NB4 (cell line): ENCODE measurements around the gene C16orf96.

Experiments
- POLR2A ChIP-seq: IDR thresholded peaks from 2 replicates; pipeline ENCODE4 v1.6.1; 2011; ENCODE audit warnings: mild to moderate bottlenecking; ENCODE audit not compliant: insufficient read length; ENCODE audit errors: extremely low read depth
- TF ChIP-seq, protein P1 (sequence below): IDR thresholded peaks from one replicate; pipeline ENCODE4 v1.5.1; 2012; ENCODE audit warnings: low read depth, low read length
- TF ChIP-seq, protein P2 (sequence below): IDR thresholded peaks from 2 replicates; pipeline ENCODE4 v1.6.1; 2011; ENCODE audit warnings: low read depth, low read length

DNA sequence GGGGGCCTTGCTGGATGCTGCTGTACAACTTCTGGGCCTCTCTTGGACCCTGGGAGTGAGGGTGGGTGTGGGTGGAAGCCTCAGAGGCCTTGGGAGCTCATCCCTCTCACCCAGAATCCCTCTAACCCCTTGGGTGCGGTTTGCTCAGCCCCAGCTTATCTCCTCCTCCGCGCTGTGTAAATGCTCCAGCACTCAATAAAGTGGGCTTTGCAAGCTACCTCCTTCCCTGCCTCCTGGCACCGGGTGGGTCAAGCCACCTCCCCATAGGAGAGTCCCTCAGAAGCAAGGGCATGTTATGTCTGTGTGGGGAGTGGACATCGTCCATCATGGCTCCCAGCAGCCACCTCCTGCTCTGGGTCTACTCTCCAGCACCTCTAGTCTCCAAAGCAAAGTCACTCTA, 46.0 kb upstream of the C16orf96 start:
- TF ChIP-seq POLR2A: no peak
- TF ChIP-seq, protein P1, sequence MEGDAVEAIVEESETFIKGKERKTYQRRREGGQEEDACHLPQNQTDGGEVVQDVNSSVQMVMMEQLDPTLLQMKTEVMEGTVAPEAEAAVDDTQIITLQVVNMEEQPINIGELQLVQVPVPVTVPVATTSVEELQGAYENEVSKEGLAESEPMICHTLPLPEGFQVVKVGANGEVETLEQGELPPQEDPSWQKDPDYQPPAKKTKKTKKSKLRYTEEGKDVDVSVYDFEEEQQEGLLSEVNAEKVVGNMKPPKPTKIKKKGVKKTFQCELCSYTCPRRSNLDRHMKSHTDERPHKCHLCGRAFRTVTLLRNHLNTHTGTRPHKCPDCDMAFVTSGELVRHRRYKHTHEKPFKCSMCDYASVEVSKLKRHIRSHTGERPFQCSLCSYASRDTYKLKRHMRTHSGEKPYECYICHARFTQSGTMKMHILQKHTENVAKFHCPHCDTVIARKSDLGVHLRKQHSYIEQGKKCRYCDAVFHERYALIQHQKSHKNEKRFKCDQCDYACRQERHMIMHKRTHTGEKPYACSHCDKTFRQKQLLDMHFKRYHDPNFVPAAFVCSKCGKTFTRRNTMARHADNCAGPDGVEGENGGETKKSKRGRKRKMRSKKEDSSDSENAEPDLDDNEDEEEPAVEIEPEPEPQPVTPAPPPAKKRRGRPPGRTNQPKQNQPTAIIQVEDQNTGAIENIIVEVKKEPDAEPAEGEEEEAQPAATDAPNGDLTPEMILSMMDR: no peak
- TF ChIP-seq, protein P2, sequence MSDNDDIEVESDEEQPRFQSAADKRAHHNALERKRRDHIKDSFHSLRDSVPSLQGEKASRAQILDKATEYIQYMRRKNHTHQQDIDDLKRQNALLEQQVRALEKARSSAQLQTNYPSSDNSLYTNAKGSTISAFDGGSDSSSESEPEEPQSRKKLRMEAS: no peak
